ENCODE measurements around the gene BDH1.
"Not testable (repeated sequence)": the region's sequence is repeated elsewhere in the genome, so short reads cannot be mapped to it uniquely, and the experiment has no call there.

Gene BDH1

DNA sequence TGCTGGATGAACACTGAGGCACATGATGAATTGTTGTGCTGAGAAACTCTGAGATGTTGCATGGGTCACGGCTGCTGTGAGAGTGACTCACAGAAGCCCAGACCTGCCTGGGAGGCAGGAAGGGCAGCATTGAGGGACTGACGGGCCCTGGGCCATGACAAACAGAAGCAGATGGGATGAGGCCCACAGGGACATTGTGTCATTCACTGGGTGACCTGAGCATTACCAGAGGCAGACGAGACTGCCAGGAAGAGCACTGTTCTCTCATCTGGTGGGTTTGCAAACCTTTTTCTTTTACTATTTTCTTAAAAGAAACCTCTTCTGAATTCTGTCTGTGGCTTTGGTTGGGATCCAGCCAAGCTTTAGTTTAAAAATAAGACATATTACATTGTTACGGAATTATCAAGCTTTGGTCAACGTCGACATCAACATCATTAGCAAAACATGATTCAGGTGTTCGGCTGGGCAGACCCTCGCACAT is 67.8 kb downstream of the BDH1 start:
- no peak for DNase-seq (ENCODE audit: low read depth)

DNA sequence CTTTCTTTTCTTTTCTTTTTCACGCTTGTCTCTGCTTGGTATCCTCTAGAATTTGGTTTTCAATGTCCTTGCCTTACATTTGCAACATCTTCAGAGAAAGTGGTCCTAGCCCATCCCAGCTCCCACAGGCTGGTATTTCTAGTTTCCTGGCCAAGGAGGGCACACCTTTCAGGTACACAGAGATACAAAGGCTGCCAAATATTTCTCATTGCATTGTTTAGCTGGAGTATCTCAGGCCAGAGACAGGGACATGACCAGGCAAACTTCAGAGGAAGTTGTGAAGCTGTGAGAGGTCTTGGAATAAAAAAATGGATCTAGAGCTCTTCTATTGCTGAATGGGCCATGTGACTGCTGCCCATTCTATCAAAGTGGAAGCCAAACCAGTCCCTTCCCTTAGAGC is 68.9 kb downstream of the BDH1 start:
- no peak for DNase-seq (ENCODE audit: low read depth)

DNA sequence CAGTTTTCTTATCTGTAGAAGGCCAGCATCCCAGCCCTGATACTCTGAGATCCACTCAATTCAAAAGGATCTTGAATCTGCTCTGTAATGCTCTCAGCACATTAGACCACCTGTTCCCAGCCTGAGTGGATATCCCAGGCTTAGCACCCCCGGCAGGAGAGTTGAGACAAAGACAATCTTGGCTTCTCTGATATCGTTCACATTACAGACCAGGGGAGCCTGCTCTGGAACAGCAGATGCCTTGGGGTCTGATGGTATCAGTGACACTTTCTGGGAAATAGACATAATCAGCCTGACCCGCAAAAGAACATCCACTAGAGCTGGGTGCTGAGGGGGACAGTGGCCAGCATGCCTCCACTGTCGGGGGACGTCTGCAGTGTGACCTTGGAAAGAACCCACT is 70.6 kb downstream of the BDH1 start:
- no peak for DNase-seq (ENCODE audit: low read depth)

DNA sequence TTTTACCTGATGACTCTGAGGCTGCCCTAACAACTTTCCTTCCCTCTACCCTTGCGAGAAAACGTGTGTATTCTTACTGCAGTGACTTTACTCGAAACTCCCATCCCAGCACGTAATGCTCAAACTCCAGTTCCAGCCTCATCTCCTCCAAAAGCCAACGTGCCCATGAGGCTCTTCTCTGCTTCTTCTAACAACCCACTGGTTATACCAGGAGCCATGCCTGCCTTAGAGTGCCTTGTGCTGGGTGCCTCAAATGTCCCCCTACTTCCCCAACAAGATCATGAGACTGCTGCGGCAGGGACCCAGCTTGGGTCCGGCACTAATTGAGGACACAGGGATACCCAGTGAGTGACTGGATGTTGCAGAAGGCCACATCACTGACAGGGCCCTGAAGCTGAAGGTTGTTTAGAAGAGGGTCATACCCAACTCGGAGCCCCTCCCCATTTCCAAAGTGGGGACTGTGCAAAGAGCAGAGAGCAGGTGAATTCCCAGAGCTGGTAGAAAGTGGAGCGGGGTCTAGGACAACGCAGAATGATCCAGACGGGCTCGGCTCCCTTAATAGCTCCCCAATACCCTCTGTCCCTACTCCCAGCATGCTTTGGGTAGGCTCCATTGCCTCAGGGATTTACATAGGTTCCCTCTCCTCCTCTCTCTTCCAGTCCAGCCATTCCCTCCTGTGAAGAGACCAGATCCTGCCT is 71.4 kb downstream of the BDH1 start:
- DNase-seq (ENCODE audit: low read depth), result no peak

DNA sequence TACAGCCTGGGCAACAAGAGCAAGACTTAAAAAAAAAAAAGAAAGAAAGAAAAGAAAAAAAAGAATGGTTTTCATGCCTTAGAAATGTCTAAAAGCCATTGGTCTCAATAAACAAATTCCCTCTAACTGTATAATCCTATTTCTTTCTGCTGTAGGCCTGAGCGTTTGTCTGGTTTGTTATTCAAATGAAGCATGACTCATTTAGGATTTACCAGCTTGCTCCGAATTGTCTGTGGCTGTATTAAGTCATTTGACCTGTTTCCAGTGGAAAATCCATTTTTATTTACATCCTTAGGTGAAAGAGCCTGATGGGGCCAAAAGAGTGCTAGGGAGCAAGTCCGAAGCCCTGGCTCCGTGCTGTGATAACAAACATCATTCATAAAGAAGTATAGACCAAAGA is 73.8 kb downstream of the BDH1 start:
- no peak for DNase-seq (ENCODE audit: low read depth)

DNA sequence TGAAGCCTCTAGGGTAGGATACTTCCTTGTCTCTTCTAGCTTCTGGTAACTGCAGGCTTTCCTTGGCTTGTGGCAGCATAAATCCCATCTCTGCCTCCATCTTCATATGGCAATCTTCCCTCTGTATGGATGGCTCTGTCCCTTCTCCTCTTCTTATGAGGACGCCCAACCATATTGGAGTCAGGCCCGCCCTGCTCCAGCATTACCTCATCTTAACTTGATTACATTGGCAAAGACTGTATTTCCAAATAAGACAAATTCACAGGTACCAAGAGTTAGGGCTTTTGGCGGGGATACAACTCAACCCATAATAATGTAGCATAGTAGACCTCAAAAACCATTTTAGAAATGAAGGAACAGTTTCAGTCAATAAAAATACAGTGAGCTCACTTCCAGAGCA is 75.4 kb downstream of the BDH1 start:
- DNase-seq (ENCODE audit: low read depth), result no peak

DNA sequence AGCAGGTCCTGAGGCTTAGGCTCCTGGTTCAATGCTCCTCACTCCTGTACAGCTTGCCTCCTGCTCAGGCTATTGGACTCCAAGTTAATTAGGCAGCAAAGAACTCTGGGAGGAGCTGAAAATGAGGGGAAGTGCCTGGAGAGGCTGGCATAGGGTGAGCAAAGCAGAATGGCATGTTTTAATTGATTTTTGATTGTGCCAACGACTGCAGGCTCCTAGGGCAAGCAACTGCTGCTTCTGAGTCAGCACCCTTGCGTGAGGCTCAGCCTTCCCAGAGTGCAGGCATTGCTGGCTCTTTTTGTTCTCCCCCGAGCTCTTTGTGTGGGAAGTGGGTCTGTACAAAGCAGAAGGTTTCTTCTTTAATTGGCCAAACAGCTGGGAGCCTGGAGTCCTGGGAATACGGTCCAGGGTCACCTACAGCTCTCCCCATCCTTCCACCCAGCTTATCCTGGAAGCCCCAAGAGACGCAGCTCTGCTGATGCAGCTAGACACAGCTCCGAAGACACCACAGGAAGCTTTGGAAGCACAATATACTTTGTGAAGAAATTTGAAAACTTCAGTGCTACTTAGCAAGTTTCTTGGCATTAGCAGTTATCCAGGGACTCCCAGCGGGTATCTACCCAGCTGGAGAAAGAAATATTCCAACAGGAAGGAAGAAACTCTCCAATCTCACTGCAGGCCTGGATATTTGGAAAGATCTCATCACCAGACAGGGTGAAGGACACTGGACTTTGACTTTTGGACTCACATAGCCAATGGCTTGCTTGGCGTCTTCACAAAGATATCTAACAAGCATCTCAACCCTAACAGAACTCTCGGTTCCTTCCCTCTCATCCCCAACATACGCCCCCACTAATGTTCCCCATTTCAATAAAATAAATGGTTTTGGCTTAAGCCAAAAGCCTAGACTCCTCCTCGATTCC is 76.8 kb downstream of the BDH1 start:
- no peak for DNase-seq (ENCODE audit: low read depth)

DNA sequence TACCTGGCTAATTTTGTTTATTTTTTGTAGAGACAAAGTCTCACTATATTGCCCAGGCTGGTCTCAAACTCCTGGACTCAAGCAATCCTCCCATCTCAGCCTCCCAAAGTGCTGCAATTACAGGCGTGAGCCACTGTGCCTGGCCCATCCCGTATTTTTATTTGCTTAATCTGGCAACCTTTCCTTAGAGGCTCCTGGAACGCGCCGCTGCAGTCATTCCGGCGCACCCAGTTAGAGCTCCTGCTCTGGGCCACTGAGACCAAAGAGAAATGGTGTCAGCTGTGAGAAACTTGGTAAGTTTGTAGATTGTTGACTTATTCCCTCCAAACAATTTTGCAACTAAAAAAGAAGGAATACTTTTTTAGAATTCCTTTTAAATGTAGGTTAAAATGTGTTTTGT is 78.0 kb downstream of the BDH1 start:
- not testable (repeated sequence) for DNase-seq (ENCODE audit: low read depth)

DNA sequence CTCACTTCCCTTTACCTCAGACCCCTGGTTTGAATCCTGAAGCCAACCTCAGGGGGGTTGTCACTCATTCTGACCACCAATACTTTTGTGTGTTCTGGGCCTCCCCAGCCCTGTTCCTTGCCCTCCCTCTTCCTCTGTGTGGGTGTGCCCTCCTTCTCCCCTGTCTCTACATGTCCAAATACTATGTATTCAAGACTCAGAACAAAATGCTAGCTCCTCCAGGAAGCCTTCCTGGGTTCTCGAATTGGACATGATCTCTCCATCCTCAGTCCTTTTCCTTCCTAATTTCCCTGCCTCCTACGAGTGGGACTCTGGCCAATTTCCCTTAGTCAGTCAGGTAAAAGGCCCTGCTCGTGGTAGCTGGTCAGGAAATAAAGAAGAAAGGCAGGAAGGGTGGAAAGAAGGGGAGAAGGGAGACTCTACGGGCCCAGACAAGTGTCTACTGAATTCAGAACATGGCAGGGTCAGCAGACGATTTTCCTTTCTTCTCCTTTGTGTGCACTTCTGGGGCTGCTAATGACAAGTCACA is 79.7 kb downstream of the BDH1 start:
- no peak for DNase-seq (ENCODE audit: low read depth)

DNA sequence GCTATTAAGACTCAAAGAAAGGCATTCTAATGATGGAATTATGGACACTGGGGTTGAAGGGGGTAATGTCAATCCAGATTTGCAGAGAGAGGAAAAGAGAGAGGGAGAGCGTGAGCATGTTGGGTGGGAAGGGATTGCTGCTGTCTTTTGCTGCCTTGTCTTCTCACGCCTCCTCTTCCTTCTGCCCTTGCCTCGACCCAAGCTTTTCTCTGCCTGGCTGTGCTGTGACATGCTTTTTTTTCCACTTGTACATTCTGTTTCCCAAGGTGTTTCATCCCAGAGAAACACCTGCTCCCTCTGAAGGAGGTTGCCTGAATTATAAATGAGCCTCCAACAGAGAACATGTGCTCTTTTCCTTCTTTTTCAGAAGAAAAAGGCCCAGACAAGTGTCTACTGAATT is 80.3 kb downstream of the BDH1 start:
- no peak for DNase-seq (ENCODE audit: low read depth)

DNA sequence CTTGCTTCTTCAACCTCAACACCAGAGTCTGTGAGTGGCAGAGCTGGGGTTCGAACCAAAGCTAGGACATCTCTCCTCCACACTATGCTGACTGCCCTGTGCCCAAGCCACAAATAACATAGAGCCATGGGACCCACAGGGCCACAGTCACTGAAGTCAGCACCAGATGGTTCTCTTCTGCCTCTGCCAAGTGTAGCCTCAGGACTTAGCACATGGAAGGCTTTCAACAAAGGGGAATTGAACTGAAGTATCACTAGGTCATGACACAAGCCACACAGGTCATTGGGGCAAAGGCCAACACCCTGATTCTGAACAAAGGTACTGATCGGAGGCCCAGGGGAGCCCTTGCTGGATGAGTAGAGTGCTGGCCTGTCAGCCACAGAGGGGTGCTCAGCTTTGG is 83.6 kb downstream of the BDH1 start:
- DNase-seq (ENCODE audit: low read depth), result no peak

DNA sequence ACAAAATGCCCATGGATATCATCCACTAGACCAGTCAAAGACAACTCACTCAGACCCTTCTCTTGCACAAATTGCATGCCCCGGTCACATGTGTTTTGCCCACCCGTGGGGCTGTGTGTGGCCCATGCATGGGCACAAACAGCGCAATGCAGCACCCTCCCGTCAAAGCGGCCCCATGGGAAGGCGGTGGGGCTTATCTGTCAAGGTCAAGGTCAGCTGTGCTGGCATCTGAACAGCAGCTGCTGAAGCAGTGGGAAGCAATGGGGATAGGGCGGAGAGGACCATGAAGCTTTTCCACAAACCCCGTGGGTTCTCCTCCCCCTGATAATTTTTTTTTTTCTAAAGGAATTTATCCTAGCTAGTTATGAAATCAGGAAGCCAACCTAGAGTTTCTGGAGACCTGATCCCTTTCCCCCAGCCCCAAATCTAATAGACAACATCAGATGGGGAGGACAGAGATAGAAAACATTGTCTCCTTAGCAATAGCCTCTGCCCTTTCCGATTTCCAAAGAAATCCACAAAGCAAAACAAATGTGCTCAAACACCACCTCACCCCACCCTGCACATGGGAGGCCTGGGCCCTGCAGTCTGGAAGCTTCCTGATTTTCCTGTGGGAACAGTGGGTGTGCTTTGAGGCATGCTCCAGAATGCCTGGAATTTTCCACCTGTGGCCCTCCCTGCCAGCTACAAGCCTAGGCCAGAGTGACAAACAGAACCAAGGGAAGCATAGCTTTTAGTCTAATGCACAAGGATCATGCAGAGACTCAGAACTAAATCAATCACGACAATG is 84.4 kb downstream of the BDH1 start:
- DNase-seq (ENCODE audit: low read depth), result no peak

DNA sequence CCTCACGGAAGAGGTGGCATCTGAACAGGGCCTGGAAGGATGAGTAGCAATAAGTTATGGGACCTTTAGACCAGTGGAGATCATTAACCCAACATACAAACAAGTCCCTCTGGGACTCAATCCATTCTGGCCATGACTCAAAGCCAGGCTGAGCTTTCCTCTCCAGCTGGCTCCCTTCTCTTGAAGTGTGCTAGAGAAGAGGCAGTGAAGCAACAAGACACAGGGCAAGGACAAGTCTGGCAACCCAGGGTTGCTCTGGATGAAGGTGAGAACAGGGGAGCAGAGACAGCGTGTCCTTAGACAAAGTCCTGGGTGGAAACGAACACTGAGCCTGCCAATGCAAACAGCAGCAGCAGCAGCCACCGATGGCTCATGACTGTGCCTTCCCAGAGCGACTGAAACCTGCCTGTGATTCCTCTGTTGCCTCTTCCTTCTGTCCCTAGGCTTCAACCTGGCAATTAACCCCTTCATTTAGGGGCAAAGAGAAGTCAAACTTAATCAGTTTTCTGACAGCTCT is 86.8 kb downstream of the BDH1 start:
- DNase-seq (ENCODE audit: low read depth), result no peak

DNA sequence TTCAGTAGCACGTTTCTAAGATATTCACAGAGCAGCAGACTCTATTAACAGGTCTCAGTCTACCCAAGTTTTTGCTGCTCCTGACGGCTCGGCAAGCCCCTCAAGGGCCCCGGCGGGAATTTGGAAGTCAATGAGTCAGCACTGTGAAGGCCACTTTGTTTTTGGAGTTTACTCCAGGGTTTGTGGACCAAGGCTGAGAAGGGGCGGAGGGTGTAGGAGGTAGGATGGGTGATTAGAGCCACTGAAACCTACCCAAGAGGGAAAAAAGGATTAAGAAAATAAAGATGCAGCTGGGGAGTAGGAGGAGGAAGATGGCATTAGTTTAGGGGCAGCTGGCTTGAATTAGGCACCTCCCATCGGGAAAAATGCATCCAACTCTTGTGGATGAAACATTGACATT is 87.6 kb downstream of the BDH1 start:
- no peak for DNase-seq (ENCODE audit: low read depth)

DNA sequence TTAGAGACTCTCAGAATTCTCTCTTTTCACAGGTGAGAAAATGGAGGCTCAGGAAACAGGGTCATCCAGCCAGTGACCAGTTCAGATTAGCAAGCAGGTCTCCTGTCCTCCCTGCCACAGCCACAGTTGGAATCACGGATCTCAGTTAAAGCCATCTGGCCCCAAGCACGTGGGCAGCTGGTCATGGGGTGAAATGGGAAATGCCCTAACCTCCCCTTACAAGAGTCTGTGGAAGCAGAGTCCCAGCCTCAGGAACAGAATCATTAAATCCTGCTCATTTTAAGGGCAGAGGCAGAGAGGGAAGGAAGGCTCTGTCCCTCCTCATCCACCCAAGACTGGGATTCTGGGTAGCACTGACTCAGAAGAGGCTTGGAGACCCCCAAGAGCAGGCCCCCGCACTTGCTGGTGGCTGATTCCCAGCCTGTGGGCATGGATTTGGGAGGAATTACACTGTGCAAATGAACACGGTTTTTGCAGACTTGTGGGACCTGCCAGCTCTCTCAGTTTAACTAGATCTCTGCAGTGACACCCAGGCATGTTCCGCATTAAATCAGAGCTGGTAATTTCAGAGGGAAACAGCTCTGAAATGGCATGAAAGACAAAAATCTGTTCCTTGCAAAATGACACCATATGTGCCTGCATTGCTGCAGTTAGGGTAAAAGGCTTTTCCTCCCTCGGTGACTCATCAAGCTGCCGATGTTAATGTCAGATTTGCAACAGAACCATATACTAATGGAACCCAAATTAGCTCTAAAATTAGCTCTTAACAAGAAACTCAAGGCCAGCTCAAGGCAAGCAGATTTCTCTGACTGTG is 89.0 kb downstream of the BDH1 start:
- DNase-seq (ENCODE audit: low read depth), result no peak

DNA sequence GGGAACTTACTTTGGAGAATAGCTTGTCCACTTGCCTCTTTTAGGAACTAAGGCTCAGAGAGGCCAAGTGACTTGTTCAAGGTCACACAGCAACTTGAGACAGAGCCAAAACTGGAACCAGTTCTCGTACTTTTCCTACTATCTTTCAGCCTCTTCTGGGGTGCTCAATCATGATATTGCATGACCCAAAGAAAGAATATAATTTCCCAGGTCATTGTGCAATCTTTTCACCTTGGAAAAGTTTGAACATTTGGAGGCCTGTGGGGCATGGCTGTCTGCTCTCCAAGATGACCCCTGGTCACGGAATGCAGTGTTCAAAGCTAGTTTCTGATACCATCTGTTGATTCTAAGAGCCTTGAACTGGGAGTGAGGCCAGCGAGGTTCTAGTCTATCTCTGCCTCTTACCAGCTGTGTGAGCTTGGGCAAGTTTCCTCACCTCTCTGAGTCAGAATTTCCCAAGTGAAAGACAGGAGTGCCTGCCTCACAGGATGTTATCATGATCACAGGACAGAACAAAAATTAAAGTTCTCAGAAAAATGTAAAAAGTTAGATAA is 89.7 kb downstream of the BDH1 start:
- DNase-seq (ENCODE audit: low read depth), result no peak

DNA sequence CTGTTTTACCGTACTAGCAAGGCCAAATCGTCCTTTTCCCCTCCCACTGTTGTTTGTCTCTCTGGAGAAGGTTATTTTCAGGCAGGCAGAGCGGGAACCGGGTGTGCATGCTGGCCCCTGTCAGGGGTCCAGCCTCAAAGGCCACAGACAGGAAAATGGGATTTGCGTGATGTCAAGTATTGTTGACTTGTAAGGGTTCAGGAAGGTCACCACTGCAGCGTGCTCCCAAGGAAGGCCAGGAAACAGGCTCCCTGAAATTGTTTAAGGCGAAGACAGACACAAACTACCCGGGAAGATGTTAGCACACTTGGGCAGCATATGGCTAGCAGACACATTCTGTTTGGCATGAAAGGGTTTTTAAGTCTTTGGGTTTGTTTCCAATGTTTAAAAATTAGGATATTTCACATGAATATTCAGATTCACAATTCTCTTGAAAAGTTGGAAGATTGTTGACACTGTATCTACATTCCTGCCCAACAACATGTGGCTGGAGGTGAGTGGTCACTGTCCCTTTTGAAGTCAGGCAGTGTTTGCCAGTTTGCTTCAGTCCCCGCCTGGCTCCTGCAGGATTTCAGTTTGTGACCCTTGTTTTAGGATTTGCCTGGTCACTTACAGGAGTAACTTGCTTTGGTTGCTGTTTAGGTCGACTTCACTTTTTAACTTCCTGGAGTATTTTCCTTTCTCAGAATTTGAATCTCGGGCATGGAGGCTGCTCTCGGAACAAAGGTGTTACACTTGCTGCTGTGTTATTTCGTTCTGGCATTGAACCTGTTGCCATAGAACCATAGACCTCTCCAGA is 90.4 kb downstream of the BDH1 start:
- no peak for DNase-seq (ENCODE audit: low read depth)

DNA sequence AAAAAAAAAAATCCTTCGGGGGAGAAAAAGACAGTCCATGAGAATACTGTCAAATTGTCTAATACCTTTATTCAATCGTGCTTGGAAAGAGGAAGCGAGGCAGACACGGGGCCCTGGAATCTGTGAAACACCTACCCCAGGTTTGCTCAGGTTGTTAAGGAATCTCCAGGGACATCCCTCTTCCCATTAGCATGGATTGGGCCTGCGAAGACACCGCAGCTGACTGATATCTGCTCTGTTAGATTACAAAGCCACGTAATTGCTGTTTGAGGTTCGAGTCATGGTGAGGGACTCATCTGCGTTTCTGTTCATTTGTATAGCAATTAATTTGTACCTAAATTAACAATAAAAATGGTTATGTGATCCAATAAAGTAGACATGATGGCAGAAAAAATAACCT is 91.0 kb downstream of the BDH1 start:
- DNase-seq (ENCODE audit: low read depth), result no peak

DNA sequence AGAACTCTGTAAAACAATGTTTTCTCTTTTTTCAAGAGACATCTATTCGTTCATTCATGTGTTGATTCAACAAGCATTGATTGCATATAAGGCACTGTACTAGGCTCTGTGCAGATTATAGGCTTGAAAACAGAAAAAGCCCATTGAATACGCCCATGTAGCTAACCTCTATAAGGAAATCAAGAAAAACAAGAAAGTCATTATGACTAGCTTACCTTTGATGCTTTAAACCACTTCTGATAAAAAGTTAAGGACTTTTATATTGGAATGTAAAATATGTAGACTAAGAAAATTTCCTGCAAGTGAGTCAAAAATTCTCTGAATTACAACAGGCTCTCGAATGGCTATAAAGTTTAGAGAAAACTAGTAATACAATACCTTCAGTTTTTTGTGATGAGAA is 92.5 kb downstream of the BDH1 start:
- DNase-seq (ENCODE audit: low read depth), result no peak

DNA sequence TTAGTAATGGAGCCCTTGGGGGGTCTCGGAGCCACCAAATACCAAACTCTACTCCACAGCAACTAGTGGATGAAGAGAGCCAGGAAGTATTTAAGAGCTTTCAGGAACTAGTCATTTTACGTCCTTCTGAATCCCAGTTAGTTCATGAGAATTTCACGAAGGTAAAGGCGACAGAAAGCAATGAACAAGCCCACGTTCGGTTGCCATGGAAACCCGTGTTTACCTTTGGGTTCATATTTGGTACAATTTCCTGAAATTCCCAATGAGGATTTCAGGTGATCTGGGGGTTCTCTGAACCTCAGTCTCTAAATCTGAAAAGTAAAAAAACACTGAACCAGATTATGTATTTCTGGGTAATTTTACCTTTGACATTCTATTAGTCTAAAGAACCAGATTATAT is 93.0 kb downstream of the BDH1 start:
- DNase-seq (ENCODE audit: low read depth), result no peak

Data from stimulated activated CD4-positive, alpha-beta T cell treated with anti-CD3 and anti-CD28 coated beads, Interleukin-2, amount 100 ng/mL, for 4 hours (primary cell).